Thoracic aorta (tissue), 2 donors: ENCODE data around the gene MYOF. TPM values are rescaled to one million over a fixed set of nuclear protein-coding genes. Genes with fewer than 3 reads are reported as not detected.
A peak's percentile ranks its signal among the peaks of the same experiment; 100 is the strongest.

Source experiments
- ATAC-seq: fragments of 150-250 bp; one replicate; pipeline ENCODE4 v1.8.0; 2017; ENCODE audit warnings: low read depth; ENCODE audit not compliant: insufficient number of reproducible peaks, low FRiP score
- DNase-seq: peaks from one replicate; pipeline ENCODE4 v3.0.0-alpha.2; 2020; ENCODE audit warnings: low spot score
- H3K27ac ChIP-seq, 2 donors: fragments of 200-600 bp; sonication (generic); 1 replicate in 1 of 2; 2 replicates in 1 of 2; pipeline ENCODE4 v1.5.1; 2016; ENCODE audit warnings: mild to moderate bottlenecking in 2 of 2, moderate library complexity in 2 of 2
- H3K27me3 ChIP-seq: fragments of 200-600 bp; sonication (generic); replicated peaks from 2 replicates; pipeline ENCODE4 v1.6.0; 2016; ENCODE audit warnings: mild to moderate bottlenecking; ENCODE audit not compliant: insufficient read depth
- H3K36me3 ChIP-seq: fragments of 200-600 bp; sonication (generic); one replicate; pipeline ENCODE4 v1.5.1; 2016
- H3K4me1 ChIP-seq, 2 donors: fragments of 200-600 bp; sonication (generic); 1 replicate in 1 of 2; 2 replicates in 1 of 2; pipeline versions ENCODE4 v1.5.1 to v1.6.0; 2016; ENCODE audit warnings: low read depth in 2 of 2, mild to moderate bottlenecking in 1 of 2; ENCODE audit not compliant: control insufficient read depth in 1 of 2
- H3K4me3 ChIP-seq: fragments of 200-600 bp; sonication (generic); 2 replicates; pipeline ENCODE4 v1.5.1; 2016; ENCODE audit warnings: mild to moderate bottlenecking
- H3K9me3 ChIP-seq: fragments of 200-600 bp; sonication (generic); 2 replicates; pipeline ENCODE4 v1.5.1; 2016
- total RNA-seq, 2 donors: library from RNA; depleted of rRNA; stranded (reverse); fragments of >200 nt; gene quantifications; one replicate each; pipeline versions ENCODE4 v1.1.0 to v1.2.3, GENCODE V29; 2016
- TF ChIP-seq, protein P1 (sequence below): fragments of 200-600 bp; sonication (generic); IDR thresholded peaks from one replicate; pipeline ENCODE4 v1.5.1; 2019; ENCODE audit warnings: antibody characterized with exemption

Gene MYOF, protein sequence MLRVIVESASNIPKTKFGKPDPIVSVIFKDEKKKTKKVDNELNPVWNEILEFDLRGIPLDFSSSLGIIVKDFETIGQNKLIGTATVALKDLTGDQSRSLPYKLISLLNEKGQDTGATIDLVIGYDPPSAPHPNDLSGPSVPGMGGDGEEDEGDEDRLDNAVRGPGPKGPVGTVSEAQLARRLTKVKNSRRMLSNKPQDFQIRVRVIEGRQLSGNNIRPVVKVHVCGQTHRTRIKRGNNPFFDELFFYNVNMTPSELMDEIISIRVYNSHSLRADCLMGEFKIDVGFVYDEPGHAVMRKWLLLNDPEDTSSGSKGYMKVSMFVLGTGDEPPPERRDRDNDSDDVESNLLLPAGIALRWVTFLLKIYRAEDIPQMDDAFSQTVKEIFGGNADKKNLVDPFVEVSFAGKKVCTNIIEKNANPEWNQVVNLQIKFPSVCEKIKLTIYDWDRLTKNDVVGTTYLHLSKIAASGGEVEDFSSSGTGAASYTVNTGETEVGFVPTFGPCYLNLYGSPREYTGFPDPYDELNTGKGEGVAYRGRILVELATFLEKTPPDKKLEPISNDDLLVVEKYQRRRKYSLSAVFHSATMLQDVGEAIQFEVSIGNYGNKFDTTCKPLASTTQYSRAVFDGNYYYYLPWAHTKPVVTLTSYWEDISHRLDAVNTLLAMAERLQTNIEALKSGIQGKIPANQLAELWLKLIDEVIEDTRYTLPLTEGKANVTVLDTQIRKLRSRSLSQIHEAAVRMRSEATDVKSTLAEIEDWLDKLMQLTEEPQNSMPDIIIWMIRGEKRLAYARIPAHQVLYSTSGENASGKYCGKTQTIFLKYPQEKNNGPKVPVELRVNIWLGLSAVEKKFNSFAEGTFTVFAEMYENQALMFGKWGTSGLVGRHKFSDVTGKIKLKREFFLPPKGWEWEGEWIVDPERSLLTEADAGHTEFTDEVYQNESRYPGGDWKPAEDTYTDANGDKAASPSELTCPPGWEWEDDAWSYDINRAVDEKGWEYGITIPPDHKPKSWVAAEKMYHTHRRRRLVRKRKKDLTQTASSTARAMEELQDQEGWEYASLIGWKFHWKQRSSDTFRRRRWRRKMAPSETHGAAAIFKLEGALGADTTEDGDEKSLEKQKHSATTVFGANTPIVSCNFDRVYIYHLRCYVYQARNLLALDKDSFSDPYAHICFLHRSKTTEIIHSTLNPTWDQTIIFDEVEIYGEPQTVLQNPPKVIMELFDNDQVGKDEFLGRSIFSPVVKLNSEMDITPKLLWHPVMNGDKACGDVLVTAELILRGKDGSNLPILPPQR (N-terminal part only)
- 100 to 1,000 TPM; 132 to 138 TPM for total RNA-seq

DNA sequence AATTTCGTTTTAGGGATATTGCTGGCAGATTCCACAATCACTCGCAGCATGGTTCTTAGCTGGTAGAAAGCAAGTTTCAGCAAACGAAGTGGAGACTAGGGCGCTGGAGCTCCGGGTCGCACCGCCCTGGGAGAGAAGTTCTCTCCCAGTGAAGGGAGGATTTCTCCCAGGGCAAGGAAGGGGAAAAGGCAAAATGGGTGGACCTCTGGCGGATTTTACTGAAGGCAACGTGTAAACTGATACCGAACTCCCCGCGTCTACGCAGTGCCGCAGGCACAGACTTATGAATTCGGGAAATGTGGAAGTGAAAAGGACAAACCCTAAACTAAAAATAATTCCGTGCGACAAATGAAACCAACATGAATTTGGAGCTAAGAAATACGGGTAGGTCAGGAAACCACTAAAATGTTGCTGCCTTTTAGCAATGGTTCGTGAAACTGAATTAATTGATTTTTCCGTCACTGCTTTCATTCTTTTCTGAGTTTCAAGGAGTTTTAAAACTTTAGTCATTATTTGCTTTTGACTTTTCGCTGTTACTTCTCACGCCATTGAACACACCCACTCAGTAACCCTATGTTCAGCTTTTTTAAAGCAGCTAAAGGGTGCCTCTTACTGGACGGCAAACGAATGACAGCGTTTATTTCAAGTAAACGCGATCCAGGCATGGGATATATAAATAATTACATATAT lies at the start of gene MYOF:
TSS of gene MYOF (minus strand) at position 190 of the 690 bp plus-strand sequence. CDS start at position 50, 140 bp downstream.
- DNase-seq, result no peak
- peak; percentile 11 for ATAC-seq

DNA sequence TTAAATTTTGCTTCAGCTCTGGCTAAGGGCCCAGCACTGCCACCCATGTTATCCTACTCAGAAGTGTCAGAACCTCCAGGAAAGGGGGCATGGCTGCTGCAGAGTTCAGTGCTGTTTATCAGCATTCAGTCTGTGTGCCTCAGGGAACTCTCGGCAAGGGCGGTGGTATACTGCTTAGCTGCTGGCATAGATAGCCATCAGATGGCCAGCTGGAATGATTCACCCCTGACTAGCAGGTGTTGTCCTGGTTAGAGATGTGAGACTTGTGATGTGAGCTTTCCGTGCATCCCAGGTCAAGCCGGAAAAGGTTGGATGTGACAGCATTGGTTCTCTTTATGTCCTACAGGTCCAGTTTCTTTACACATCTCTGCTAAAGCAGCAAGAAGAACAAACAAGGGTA lies 36.4 kb upstream of the MYOF start:
- Histone ChIP-seq H3K36me3 (no peaks in the 10 kb centered on the region), H3K4me1 (peaks cover 16 to 22% of the 10 kb centered on the region in 2 donors), H3K9me3 (no peaks in the 10 kb centered on the region), H3K27ac (no peak overlapping the region), H3K27me3 (no peaks in the 10 kb centered on the region), H3K4me3 (no peak overlapping the region)
- TF ChIP-seq, protein P1, sequence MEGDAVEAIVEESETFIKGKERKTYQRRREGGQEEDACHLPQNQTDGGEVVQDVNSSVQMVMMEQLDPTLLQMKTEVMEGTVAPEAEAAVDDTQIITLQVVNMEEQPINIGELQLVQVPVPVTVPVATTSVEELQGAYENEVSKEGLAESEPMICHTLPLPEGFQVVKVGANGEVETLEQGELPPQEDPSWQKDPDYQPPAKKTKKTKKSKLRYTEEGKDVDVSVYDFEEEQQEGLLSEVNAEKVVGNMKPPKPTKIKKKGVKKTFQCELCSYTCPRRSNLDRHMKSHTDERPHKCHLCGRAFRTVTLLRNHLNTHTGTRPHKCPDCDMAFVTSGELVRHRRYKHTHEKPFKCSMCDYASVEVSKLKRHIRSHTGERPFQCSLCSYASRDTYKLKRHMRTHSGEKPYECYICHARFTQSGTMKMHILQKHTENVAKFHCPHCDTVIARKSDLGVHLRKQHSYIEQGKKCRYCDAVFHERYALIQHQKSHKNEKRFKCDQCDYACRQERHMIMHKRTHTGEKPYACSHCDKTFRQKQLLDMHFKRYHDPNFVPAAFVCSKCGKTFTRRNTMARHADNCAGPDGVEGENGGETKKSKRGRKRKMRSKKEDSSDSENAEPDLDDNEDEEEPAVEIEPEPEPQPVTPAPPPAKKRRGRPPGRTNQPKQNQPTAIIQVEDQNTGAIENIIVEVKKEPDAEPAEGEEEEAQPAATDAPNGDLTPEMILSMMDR, result no peak
- ATAC-seq (no peak), DNase-seq (no peak)

More for the DNA sequence above, at the start of gene MYOF:
- Histone ChIP-seq H3K27ac (peak within 1 kb of the TSS; percentile 86 to 93), H3K4me3 (peak within 1 kb of the TSS; percentile 76), H3K36me3 (no peaks in the 10 kb centered on the region), H3K9me3 (no peaks in the 10 kb centered on the region), H3K4me1 (peaks cover 6 to 39% of the 10 kb centered on the region in 2 donors), H3K27me3 (no peaks in the 10 kb centered on the region)
- TF ChIP-seq, protein P1, result peak; percentile 55

DNA sequence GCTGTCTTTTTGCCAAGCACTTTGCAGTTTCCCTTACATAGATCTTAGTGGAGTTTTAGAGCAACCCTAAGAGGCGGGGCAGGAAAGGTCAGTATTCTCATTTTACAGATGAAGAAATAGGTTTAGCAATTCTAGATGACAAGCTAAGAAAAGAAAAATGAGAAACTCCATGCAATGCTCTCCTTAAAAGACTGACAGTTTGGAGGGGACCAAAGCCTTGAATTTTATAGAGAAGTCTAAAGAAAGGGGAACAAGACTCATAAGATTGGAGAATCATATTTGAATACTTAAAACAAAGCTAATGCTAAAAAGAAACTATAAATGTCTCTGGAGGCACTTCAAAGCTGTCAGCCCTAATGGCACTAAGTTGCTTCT lies 33.9 kb upstream of the MYOF start:
- TF ChIP-seq, protein P1, result no peak
- no peak for ATAC-seq

DNA sequence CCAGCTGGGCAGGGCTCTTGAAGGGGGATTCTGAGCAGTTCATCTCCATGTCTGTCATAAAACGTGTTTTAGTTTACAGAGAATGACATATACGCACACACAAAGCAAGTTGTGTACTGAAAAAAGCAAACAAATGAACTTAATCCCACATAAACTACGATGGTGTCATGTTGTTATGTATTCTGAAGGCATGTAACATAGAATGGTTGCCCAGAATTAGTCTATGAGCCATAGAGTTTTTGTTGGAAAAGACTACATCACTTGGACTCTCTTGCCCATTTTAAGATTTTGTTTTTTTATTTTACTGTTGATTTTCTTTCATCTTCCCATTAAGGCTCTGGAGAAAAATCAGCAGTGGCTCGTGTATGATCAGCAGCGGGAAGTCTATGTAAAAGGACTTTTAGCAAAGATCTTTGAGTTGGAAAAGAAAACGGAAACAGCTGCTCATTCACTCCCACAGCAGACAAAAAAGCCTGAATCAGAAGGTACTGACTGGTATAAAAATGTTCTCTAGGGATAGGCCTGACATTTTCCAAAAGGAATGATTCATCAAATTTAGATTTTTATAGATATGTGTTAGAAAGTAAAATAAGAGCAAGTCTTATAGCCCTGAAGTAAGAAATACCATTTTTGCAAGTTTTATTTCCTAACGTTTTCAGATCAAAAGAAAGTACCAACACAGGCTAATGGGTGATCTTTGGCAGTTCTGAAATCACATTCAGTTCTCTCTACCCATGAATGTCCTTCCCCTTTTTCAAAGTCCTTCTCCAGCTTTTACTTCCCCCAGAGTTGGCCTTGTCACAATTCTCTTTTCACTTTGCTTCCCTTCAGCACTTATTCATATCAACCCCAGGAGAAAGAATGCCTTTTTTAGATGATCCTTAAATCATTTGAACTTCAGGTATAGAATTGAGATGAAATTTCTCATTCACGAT lies 33.2 kb upstream of the MYOF start:
- Histone ChIP-seq H3K4me3 (peak overlapping the region; percentile 10), H3K4me1 (peaks cover 16 to 22% of the 10 kb centered on the region in 2 donors), H3K9me3 (no peaks in the 10 kb centered on the region), H3K27me3 (no peaks in the 10 kb centered on the region), H3K27ac (peak overlapping the region; percentile 79 to 83), H3K36me3 (no peaks in the 10 kb centered on the region)
- TF ChIP-seq, protein P1, result no peak
- ATAC-seq (peak; percentile 38), DNase-seq (no peak)

More for the DNA sequence above, 33.9 kb upstream of the MYOF start:
- H3K4me3 ChIP-seq, result peak overlapping the region; percentile 10
- no peaks in the 10 kb centered on the region for H3K27me3 ChIP-seq
- H3K9me3 ChIP-seq, result no peaks in the 10 kb centered on the region
- H3K4me1 ChIP-seq, result peaks cover 16 to 22% of the 10 kb centered on the region in 2 donors
- no peak for DNase-seq
- H3K27ac ChIP-seq, result peak overlapping the region; percentile 79 to 83
- H3K36me3 ChIP-seq, result no peaks in the 10 kb centered on the region
